Thyroid gland (tissue), 4 donors: ENCODE results near the gene LOXHD1. TPM values are rescaled to one million over a fixed set of nuclear protein-coding genes. Genes with fewer than 3 reads are reported as not detected.

Experiments used
- DNase-seq, 2 donors: peaks; one replicate each; pipeline ENCODE4 v3.0.0-alpha.2; 2019
- H3K27ac ChIP-seq, 3 donors: fragments of 200-600 bp; sonication (generic); 1 replicate in 2 of 3; 2 replicates in 1 of 3; pipeline ENCODE4 v1.5.1; 2016 to 2019; ENCODE audit warnings: mild to moderate bottlenecking in 1 of 3, moderate library complexity in 1 of 3
- H3K27me3 ChIP-seq: fragments of 200-600 bp; sonication (generic); one replicate; pipeline ENCODE4 v1.5.1; 2019
- H3K36me3 ChIP-seq, 2 donors: fragments of 200-600 bp; sonication (generic); one replicate each; pipeline ENCODE4 v1.5.1; 2016 to 2019
- H3K4me1 ChIP-seq, 2 donors: fragments of 200-600 bp; sonication (generic); one replicate each; pipeline ENCODE4 v1.5.1; 2017 to 2019
- H3K4me3 ChIP-seq, 3 donors: fragments of 200-600 bp; sonication (generic); replicated peaks in 1 of 3; 1 replicate in 2 of 3; 2 replicates in 1 of 3; pipeline ENCODE4 v1.5.1; 2016; ENCODE audit warnings: mild to moderate bottlenecking in 1 of 3
- H3K9me3 ChIP-seq: fragments of 200-600 bp; sonication (generic); one replicate; pipeline ENCODE4 v1.5.1; 2017
- CTCF ChIP-seq, 6 experiments: fragments of 200-600 bp in 3 of 6; fragments of 450-650 bp in 3 of 6; sonication (generic) in 3 of 6; IDR thresholded peaks; one replicate each; pipeline ENCODE4 v1.5.1; 2016 to 2019; ENCODE audit warnings: antibody characterized with exemption in 6 of 6, mild to moderate bottlenecking in 2 of 6, inconsistent platforms in 1 of 6, moderate library complexity in 1 of 6
- POLR2A ChIP-seq, 2 donors: fragments of 450-650 bp; IDR thresholded peaks; one replicate each; pipeline ENCODE4 v1.6.1; 2017; ENCODE audit warnings: antibody characterized with exemption in 2 of 2, mild to moderate bottlenecking in 2 of 2, moderate library complexity in 1 of 2
- WGBS, 2 donors: methylation state at CpG; one replicate each; pipeline ENCODE4 v1.1.5; 2017; 5-methylcytosine and 5-hydroxymethylcytosine counted together
- intact Hi-C: fragments of 100-400 bp; cut with DNase I; formaldehyde crosslinking; loops from one replicate; pipeline ENCODE4 v1.15.1; 2023
- total RNA-seq, 4 donors: library from RNA; depleted of rRNA; stranded (reverse); fragments of >200 nt; gene quantifications; one replicate each; pipeline ENCODE4 v1.2.3, GENCODE V29; 2016

The LOXHD1 gene
- total RNA-seq, 4 donors from 2014 or later: 0.11 to 0.83 (median 0.32) TPM

- TF ChIP-seq POLR2A (IDR thresholded peaks at IDR 0.05): no peak
- TF ChIP-seq CTCF (IDR thresholded peaks at IDR 0.05): no peak
- Histone ChIP-seq H3K27me3 (no peaks in the 10 kb centered on the region), H3K36me3 (no peaks in the 10 kb centered on the region), H3K9me3 (no peaks in the 10 kb centered on the region), H3K4me1 (peaks cover 12 to 21% of the 10 kb centered on the region in 2 donors), H3K27ac (peak overlapping the region; percentile 72 to 88 (median 83)), H3K4me3 (no peak overlapping the region)
- no peak for DNase-seq
- WGBS, 2 donors: 76 to 84% methylated on average over 2 of the region's 2 CpGs
- intact Hi-C loops: no loop called here
These were observed 82.3 kb downstream of the LOXHD1 start for GRCh38 chr18:46574743-46575115.

GRCh38 chr18:46574000-46574742, 82.8 kb downstream of the LOXHD1 start:
- H3K9me3 ChIP-seq: no peaks in the 10 kb centered on the region

GRCh38 chr18:46573156-46573555, 83.9 kb downstream of the LOXHD1 start:
- TF ChIP-seq CTCF (IDR thresholded peaks at IDR 0.05): no peak
- TF ChIP-seq POLR2A (IDR thresholded peaks at IDR 0.05): no peak
- DNase-seq: peak; percentile 38 to 62
- peaks cover 12 to 21% of the 10 kb centered on the region in 2 donors for H3K4me1 ChIP-seq
- H3K9me3 ChIP-seq: no peaks in the 10 kb centered on the region
- H3K36me3 ChIP-seq: no peaks in the 10 kb centered on the region
- intact Hi-C loops: no loop called here
- H3K27me3 ChIP-seq: no peaks in the 10 kb centered on the region
- H3K4me3 ChIP-seq: no peak overlapping the region
- 35 to 56% methylated on average over 7 of the region's 7 CpGs for WGBS, 2 donors
- peak overlapping the region; percentile 72 to 88 (median 83) for H3K27ac ChIP-seq

More at GRCh38 chr18:46574000-46574742, 82.8 kb downstream of the LOXHD1 start:
- H3K4me3 ChIP-seq: no peak overlapping the region
- 49 to 60% methylated on average over 4 of the region's 4 CpGs for WGBS, 2 donors
- H3K27ac ChIP-seq: peak overlapping the region; percentile 72 to 88 (median 83)
- peak; percentile 75 to 80 for DNase-seq
- H3K27me3 ChIP-seq: no peaks in the 10 kb centered on the region
- H3K4me1 ChIP-seq: peaks cover 12 to 21% of the 10 kb centered on the region in 2 donors
- no peaks in the 10 kb centered on the region for H3K36me3 ChIP-seq
- TF ChIP-seq CTCF (IDR thresholded peaks at IDR 0.05) (no peak), POLR2A (IDR thresholded peaks at IDR 0.05) (peak in 1 of 2 donors; percentile 5)
- intact Hi-C loops: no loop called here

- no peak for TF ChIP-seq CTCF (IDR thresholded peaks at IDR 0.05)
- TF ChIP-seq POLR2A (IDR thresholded peaks at IDR 0.05): no peak
- intact Hi-C loops: no loop called here
- Histone ChIP-seq H3K9me3 (no peaks in the 10 kb centered on the region), H3K36me3 (no peaks in the 10 kb centered on the region), H3K4me1 (peaks cover 15 to 27% of the 10 kb centered on the region in 2 donors), H3K27ac (no peak overlapping the region), H3K27me3 (no peaks in the 10 kb centered on the region), H3K4me3 (no peak overlapping the region)
- DNase-seq: no peak
- 88 to 91% methylated on average over 5 to 6 of the region's 6 CpGs for WGBS, 2 donors
These were observed 85.3 kb downstream of the LOXHD1 start for GRCh38 chr18:46571756-46572155.

- no peak for TF ChIP-seq POLR2A (IDR thresholded peaks at IDR 0.05)
- no peak for TF ChIP-seq CTCF (IDR thresholded peaks at IDR 0.05)
- H3K36me3 ChIP-seq: no peaks in the 10 kb centered on the region
- no peak overlapping the region for H3K4me3 ChIP-seq
- no peak overlapping the region for H3K27ac ChIP-seq
- 83 to 87% methylated on average over 6 of the region's 6 CpGs for WGBS, 2 donors
- no peaks in the 10 kb centered on the region for H3K9me3 ChIP-seq
- intact Hi-C loops: no loop called here
- peaks cover 15 to 33% of the 10 kb centered on the region in 2 donors for H3K4me1 ChIP-seq
- no peaks in the 10 kb centered on the region for H3K27me3 ChIP-seq
- DNase-seq: no peak
These were observed 86.4 kb downstream of the LOXHD1 start for GRCh38 chr18:46570666-46571065.
